HuH-7.5 (cell line): ENCODE results near the gene FAM217B.
"Not testable (repeated sequence)": the region's sequence is repeated elsewhere in the genome, so short reads cannot be mapped to it uniquely, and the experiment has no call there.

Experiments
- DNase-seq: peaks from one replicate; pipeline ENCODE4 v3.0.0; 2011; ENCODE audit warnings: low spot score

FAM217B gene

GRCh38 chr20:59938696-59939051 lies 1.5 kb upstream of the FAM217B start:
- DNase-seq = no peak

DNA sequence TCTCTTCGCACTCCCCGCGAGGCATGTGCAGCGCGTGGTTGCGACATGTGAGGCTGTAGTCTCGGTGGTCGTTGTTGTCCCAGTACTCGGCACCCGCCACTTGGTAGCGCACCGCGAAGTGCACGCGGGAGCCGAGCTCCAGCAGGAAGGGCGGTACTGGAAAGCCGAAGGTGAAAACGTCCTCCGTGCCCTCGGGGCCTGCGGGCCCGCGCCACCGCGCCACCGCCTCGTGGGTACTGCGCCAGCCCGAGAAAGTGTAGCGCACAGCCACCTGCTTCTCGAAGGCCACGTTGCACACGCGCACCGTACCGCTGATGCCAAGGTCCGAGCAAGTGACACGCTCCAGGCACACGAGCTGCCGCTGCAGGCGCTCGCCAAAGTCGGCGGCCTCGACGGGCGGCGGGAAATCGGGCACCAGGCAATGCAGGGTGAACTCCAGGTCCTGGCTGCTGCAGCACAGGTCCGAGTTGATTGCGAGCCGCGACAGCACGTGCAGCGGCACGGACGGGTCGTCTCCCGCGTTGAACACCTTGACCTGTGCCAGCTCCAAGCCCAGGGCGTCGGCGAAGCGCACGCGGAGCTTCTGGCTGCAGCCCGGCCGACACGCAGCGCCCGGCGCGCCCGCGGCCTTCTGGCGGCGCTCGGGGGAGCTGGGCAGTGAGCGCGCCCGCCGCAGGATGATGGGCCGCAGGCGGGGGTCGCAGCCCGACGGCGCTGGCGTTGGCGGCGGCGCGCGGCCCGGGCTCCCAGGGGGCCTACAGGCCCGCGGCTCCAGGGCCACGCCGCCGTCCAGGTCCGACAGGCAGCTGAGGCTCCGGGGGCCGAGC lies 924 bp upstream of the FAM217B start:
- peak; percentile 35 for DNase-seq

DNA sequence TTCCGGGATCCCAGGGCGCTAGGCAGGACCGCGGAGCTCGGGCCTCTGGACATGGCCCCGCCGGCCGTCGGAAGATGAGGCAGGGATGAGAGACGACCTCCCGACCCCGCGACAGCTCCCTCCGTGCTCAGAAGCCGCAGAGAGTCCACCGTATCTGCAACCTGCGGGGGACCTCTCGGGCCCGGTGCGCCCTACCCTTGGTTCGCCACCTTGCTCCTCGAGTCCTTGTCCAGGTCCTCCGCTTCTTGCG lies 385 bp upstream of the FAM217B start:
- DNase-seq = peak; percentile 67

GRCh38 chr20:59940956-59941294 lies 736 bp downstream of the FAM217B start:
- no peak for DNase-seq

DNA sequence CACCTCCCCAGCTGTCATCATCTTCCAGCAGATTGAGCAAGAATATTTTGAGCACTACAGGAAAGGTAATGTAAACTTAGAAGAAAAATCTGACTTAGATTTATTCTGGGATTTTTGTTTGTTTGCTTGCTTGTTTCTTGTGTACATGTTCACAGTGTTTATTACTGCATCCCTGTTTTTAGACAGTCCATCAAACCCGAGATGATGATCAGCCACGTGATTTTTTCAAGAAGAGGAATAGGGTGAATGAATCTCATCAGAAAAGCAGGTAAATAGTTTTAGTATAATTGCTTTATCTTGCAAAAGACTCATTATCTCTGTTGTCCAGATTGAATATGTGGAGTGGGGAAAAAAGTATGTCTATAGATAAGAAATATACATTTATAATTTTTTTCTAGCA lies 2.1 kb downstream of the FAM217B start:
- DNase-seq = no peak

- DNase-seq = no peak
These were observed 4.5 kb downstream of the FAM217B start for GRCh38 chr20:59944726-59945125.

DNA sequence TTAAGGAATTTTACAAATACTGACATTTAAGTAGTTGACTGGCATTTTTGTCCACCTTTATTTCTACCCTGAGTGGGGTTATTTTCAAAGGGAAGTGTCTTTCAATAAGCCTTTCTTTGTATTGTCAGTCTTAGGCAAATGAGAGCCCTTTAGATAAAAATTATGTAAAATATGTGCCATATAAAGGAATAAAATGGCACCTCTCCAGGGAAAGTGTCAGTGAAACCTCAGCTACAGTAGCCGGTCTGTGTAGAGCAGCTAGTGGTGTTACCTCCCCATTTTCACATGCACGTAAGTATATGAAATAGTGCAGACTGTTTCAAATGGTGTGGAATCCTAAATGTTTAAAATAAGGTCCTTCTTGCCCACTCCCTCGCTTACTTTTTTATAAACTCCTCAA lies 5.0 kb downstream of the FAM217B start:
- no peak for DNase-seq

DNA sequence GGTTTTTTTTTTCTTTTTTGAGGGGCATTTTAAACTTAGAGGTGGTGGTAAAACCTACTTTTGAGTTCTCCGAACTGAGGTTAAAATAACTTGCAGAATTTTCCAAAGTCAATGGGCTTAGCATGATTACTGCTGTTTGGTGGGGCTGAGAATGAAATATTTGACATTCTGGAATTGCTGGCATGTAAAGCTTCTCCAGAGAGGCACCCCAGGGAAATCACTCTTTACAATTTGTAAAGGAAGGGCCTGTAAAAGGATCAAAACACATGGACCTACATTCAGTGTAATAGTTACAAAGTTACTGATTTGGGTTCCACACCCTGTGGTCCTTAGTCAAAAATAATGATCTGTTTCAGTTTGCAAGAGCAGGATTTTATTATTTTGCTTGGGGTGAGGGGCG lies 5.5 kb downstream of the FAM217B start:
- DNase-seq = no peak

GRCh38 chr20:59947376-59947775 lies 7.2 kb downstream of the FAM217B start:
- DNase-seq = no peak

- DNase-seq = no peak
These were observed 8.0 kb downstream of the FAM217B start for GRCh38 chr20:59948212-59948611.

DNA sequence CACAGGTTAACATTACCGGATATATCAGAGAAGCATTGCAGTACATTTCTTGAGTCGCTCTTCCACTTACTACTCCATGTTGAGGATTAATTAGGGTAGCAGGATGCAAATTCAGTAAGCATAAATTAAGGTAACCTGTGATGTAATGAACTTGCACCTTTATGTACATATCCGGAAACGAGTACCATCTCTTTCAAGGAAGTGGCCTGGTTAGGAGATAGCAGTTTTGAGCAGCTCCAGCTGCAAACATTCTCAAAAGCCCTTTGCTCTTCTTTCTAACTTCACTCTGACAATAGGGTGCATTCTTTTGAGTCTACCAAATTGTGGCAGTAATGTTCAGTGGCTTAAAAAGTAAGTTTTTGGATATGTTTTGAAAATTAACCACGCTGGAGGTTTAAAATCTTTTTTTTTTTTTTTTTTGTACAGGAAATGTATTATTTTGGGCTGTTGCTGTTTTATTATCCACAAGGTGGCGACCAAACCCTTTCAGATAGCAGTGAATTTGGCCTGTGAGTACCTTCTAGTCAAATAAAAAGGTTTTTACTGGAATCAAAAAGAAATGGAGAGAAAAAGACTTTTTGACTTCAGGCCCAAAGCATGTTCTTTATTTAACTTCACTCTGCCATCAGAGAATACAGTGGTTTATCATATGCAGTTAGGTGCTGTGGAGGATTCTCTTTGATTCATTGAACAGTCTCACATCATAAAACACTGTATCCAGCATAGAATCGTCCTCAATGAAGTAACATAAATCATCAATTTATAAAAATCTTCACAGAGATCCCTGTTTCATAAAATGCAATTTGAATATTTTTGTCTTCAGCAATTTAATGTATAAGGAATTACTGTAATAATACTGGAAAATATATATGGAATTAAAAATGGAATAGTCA lies 8.9 kb downstream of the FAM217B start:
- DNase-seq = no peak

DNA sequence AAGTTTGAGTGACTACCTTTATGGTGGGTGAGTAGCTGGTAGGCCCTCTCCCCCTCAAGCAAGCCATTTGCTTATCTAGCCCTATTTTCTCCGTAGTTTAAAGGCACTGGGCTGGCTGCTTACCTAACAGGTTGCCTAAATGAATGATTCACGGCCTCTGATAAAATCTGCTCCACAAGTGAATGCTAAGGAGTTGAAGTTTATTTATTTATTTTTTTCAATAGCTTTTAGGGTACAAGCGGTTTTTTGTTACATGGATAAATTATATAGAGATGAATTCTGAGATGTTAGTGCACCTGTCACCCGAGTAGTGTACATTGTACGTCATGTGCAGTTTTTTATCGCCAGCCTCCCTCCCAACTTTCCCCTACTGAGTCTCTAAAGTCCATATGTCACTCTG lies 9.7 kb downstream of the FAM217B start:
- DNase-seq = no peak

DNA sequence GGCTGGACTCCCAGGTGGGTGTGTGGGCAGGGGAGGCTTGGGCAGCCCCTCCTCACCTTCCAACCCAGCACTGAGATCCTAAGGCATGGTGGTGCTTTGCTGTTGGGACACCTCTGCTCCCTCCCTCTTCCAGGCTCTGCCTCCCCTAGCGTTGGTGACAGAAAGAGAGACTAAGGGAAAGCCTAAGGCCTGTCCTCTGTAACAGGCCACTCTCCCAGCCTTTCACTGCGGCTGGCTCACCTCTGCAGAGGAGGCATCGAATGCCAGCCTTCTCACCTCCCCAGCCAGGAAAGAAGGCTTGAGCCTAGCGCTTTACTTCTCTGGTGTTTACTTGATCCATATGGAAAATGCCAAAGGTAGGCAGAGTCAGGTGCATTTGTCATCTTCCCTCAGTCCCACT lies 14.5 kb downstream of the FAM217B start:
- no peak for DNase-seq

GRCh38 chr20:59955131-59955796 lies 15.1 kb downstream of the FAM217B start:
- DNase-seq = peak; percentile 37

DNA sequence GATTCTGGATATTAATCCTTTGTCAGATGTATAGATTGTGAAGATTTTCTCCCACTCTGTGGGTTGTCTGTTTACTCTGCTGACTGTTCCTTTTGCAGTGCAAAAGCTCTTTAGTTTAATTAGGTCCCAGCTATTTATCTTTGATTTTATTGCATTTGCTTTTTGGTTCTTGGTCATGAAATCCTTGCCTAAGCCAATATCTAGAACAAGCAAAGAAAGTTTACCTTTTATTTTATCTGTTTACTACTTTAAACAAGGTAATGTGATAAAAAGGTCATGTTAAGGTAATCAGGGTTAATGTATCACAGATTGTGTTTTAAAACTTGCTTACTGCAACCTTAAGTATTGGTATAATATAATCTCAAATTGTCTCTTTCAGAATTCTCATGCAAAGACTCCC lies 17.4 kb downstream of the FAM217B start:
- DNase-seq = not testable (repeated sequence)

GRCh38 chr20:59958123-59958522 lies 17.9 kb downstream of the FAM217B start, which contains the start of gene CDH26:
TSS of gene CDH26 (plus strand) at chr20:59958423. CDS start at chr20:59958727, 304 bp downstream.
- DNase-seq = no peak

GRCh38 chr20:59958626-59959025 lies 18.4 kb downstream of the FAM217B start:
- no peak for DNase-seq

GRCh38 chr20:59961423-59961822 lies 21.2 kb downstream of the FAM217B start:
- DNase-seq = no peak

DNA sequence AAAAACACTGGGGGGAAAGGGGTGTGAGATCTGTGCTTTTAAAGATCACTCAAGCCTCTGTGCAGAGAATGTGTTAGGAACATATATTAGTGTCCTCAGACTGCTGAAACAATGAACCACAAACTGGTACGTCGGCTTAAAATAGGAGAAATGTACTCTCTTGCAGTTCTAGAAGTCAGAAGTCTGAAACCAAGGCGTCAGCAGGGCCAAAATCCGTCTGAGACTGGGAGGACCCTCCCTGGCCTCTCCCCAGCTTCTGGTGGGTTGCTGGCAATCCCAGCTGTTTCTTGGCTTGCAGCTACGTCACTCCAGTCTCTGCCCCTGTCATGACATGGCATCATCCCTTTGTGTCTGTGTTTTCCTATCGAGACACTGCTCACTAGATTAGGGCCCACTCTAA lies 22.0 kb downstream of the FAM217B start:
- no peak for DNase-seq

DNA sequence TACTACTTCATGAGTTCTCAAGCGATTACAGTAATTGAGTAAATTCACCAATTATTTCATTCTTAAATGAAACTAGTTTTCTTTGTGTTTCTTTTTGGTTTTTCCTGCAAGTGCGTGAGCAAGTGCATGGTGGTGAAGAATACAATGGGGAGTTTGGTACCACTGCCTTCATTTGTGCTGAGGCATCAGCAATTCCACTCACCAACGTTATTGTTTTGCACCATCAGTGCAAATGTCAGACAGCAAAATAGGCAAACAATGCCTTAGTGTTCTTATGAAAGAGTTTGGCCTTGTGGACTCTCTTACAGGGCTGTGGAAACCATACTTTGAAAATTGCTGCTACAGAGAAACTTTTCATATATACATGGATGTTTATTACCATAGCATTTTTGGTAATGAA lies 26.2 kb downstream of the FAM217B start:
- no peak for DNase-seq

- no peak for DNase-seq
These were observed 31.2 kb downstream of the FAM217B start for GRCh38 chr20:59971428-59971827.

DNA sequence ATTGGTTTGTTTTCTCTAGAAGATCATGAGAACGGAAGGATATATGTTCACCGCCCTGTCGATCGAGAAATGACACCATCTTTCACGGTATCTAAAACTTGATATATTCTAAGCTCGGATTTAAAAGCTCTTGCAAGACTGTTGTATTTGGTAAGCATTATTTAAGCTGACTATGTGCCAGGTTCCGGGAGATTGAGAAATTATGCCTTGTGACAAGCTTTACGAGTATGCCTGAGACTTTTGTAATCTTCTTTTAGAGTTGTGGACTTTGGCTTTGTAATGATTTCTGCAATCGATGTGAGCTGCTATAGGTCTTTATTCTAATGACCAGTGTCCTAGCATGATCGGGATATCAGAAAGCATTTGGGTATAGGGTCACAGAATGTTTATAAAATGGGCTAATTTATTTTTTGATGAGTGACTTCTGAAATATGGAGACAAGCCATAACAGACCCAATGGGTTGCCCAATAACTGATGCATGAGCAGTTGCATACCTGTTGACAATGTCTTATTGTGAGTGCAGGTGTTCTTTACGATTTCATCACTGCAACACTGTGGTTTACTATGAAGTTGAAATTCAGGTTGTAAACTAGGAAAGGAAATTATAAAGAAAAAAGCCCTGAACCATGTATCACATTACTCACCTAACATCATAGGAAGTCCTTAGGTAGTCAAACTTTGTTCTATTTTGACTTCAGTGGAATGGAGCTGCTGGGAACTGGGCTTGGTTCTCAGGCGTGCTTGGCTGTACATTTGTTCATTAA lies 32.0 kb downstream of the FAM217B start:
- DNase-seq = no peak
